ENCODE results near the gene RBM23. TPM values are rescaled to one million over a fixed set of nuclear protein-coding genes. Genes with fewer than 3 reads are reported as not detected.
"Not testable (repeated sequence)": the region's sequence is repeated elsewhere in the genome, so short reads cannot be mapped to it uniquely, and the experiment has no call there.

The RBM23 gene
- total and polyA plus RNA-seq, 2 of the 8 experiments (the other 6 are each of a cell fraction or from before 2014, with no cell fraction given), result 41.2 to 43.3 TPM

GRCh38 chr14:22860377-22860776, 58.6 kb downstream of the RBM23 start:
- not testable (repeated sequence) for H3K56ac ChIP-seq (replicated peaks; ENCODE audit: insufficient read length, low read depth, low read length); H2BK15ac ChIP-seq (ENCODE audit: low read length); H2BK12ac ChIP-seq (ENCODE audit: low read depth, low read length); H4K20me1 ChIP-seq (replicated peaks in 1 of 2; ENCODE audit: control insufficient read depth in 1 of 2, insufficient read depth in 2 of 2, low read length in 2 of 2); H2BK5ac ChIP-seq (ENCODE audit: low read depth, low read length); H3K23me2 ChIP-seq (ENCODE audit: low read depth, low read length); H2AFZ ChIP-seq (ENCODE audit: low read length); H3K4me3 ChIP-seq (ENCODE audit: extremely low read depth in 1 of 4, insufficient read depth in 2 of 4, low read depth in 3 of 4, low read length in 4 of 4); H3K4ac ChIP-seq (replicated peaks; ENCODE audit: insufficient read length, low read depth, low read length); H3K4me2 ChIP-seq (ENCODE audit: insufficient read depth in 1 of 2, low read depth in 2 of 2, low read length in 2 of 2); H3K14ac ChIP-seq (ENCODE audit: insufficient read length); H2BK20ac ChIP-seq (ENCODE audit: low read length); H3K4me1 ChIP-seq (replicated peaks in 1 of 4; ENCODE audit: control insufficient read depth in 3 of 4, insufficient read depth in 4 of 4, low read length in 3 of 4); H3K23ac ChIP-seq (ENCODE audit: insufficient read length); H3K9ac ChIP-seq (replicated peaks in 1 of 4; ENCODE audit: extremely low read depth in 1 of 4, low read depth in 3 of 4, low read length in 3 of 4); H3K79me2 ChIP-seq (ENCODE audit: control insufficient read depth in 1 of 2, insufficient read depth in 2 of 2, low read length in 2 of 2); DNase-seq (ENCODE audit: low read depth in 1 of 2, low spot score in 2 of 2); H4K5ac ChIP-seq (ENCODE audit: insufficient read length, low read depth, low read length); H3K27me3 ChIP-seq (replicated peaks in 1 of 4; ENCODE audit: control insufficient read depth in 3 of 4, extremely low read depth in 1 of 4, insufficient read depth in 3 of 4, low read length in 3 of 4); H4K8ac ChIP-seq (ENCODE audit: extremely low read depth, insufficient read depth, low read length); H3K9me3 ChIP-seq (ENCODE audit: insufficient read depth in 2 of 2, low read depth in 1 of 2, low read length in 1 of 2); H3K27ac ChIP-seq (ENCODE audit: low read depth, low read length); H3K36me3 ChIP-seq (ENCODE audit: control insufficient read depth in 2 of 4, insufficient read depth in 4 of 4, low read length in 3 of 4); H2AK5ac ChIP-seq (ENCODE audit: low read depth, low read length); H3K79me1 ChIP-seq (ENCODE audit: low read depth, low read length); FAIRE-seq; H3K18ac ChIP-seq (ENCODE audit: extremely low read depth, low read length); H2BK120ac ChIP-seq (replicated peaks; ENCODE audit: low read depth, low read length); H4K91ac ChIP-seq (replicated peaks; ENCODE audit: insufficient read length, low read length)
- ChIA-PET POLR2A (ENCODE audit: partially characterized antibody) (interaction anchor here (0.5 to 0.9 kb wide), 2 partner anchors 17 to 94 kb away, joined by 3 to 4 read pairs; partner anchors contain the start of gene OXA1L), CTCF (ENCODE audit: partially characterized antibody) (interaction anchor here (0.6 to 56.0 kb wide), 8 partner anchors 9 to 743 kb away, joined by 3 to 1562 read pairs (median 4); partner anchors contain the start of genes LRP10, MMP14, MRPL52 and SLC7A7)
- 83% methylated on average over 3 of the region's 3 CpGs; no CpG with 5 or more reads in 1 of the 2 experiments for WGBS, 2 experiments (ENCODE audit: extremely low coverage in 1 of 2, insufficient coverage in 1 of 2, insufficient read length in 1 of 2, insufficient replicate concordance in 2 of 2, low coverage in 1 of 2, low lambda C conversion rate in 2 of 2, missing lambda C conversion rate in 1 of 2)
